Skin epidermis (tissue), 12 donors: ENCODE measurements around the gene ZNF236.
"Not testable (repeated sequence)": the region's sequence is repeated elsewhere in the genome, so short reads cannot be mapped to it uniquely, and the experiment has no call there.

Source experiments
- H3K27ac ChIP-seq, 21 experiments: fragments of 200-600 bp; sonication (generic) in 11 of 21; one replicate each; pipeline ENCODE4 v1.5.0; 2020; ENCODE audit warnings: mild to moderate bottlenecking in 3 of 21, inconsistent platforms in 2 of 21, moderate library complexity in 2 of 21
- H3K4me3 ChIP-seq, 7 experiments: fragments of 200-600 bp; sonication (generic) in 2 of 7; one replicate each; pipeline ENCODE4 v1.5.0; 2020; ENCODE audit warnings: inconsistent platforms in 2 of 7, mild to moderate bottlenecking in 2 of 7, moderate library complexity in 1 of 7

Gene ZNF236

DNA sequence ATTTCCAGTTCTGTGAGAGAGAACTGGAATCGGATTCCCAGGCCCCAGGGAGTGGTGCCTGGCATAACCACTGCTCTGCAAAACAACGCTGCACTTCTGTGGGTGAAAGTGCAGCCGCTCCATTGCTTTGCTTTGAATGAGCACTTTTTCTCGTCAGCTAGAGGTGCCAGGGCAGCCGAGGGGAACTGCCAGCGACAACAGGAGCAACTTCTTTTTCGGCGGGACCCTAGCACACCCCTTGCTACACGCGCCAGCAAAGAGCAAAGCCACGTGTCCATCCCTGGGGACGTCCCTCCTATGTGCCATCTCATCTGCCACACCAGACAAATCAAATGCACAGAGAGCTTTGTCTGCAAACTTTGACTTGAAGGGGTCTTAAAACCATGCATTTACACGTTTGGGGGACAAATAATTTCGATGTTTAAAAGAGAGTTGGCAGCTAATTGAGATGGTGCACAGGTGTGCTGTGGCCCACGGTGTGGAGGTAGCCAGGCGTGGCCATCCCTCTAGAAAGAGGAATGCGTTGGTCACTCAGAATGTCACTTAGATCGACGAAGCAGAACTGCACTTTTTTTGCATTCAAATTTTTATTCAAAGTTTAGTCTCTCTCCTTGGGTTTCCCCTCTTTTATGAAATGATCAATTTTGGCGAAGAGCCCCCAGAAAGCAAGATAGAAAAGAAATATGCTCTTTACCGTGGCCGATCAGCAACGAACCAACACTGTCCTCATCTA is 158.5 kb downstream of the ZNF236 start:
- peak overlapping the region in 1 of 21 experiments; percentile 17 for H3K27ac ChIP-seq
- H3K4me3 ChIP-seq: no peak overlapping the region

DNA sequence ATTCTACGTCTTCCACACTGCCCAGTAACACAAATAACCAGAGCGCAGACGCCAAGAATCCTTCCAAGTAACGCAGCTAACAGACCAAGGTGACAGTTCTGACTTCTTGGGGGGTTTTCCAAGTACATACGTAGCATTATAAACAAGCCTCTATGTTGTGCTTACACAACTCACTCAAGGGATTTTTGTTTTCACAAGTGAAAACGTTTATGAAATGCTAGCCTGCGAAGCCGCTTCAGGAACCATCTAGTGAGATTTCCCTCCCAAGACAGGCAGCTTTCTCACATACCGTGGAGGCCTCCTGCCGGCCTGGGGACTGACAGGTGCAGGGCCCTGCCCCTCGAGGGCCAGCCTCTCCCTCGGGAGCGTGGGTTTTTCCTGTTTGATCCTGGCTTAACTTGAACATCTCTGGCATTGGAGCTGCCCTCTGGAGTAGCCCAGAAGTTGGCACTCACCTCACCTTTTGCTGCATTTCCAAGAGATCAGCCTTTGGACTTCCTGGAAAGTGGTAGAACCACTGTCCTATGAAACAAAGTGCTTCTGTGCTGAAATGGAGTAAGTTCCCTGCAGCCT is 159.1 kb downstream of the ZNF236 start:
- H3K4me3 ChIP-seq: no peak overlapping the region
- H3K27ac ChIP-seq: peak overlapping the region in 1 of 21 experiments; percentile 17

DNA sequence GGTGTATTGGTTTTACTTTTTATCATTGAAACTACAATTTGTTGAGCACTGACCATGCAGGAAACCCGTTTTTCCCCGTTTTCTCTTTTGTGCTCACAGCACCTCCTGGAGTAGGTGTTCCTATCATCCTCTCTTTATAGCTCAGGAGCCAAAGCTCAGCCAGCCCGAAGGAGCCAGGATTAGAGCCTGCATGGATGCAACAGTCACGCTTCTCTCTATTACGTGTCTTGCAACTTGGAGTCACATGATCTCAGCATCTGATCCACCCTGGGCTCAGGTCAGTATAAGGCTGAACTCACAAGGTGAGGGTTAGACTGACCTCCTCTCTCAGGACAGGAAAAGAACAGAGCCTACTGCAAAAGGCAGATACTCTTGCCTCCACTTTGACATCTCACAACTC is 159.7 kb downstream of the ZNF236 start:
- Histone ChIP-seq H3K27ac (no peak overlapping the region), H3K4me3 (no peak overlapping the region)

GRCh38 chr18:76982841-76983583 is 160.7 kb downstream of the ZNF236 start:
- Histone ChIP-seq H3K4me3 (no peak overlapping the region), H3K27ac (no peak overlapping the region)

GRCh38 chr18:76983613-76984051 is 161.3 kb downstream of the ZNF236 start:
- Histone ChIP-seq H3K4me3 (no peak overlapping the region), H3K27ac (no peak overlapping the region)

GRCh38 chr18:76984193-76985155 is 162.1 kb downstream of the ZNF236 start:
- H3K27ac ChIP-seq: no peak overlapping the region
- H3K4me3 ChIP-seq: no peak overlapping the region

DNA sequence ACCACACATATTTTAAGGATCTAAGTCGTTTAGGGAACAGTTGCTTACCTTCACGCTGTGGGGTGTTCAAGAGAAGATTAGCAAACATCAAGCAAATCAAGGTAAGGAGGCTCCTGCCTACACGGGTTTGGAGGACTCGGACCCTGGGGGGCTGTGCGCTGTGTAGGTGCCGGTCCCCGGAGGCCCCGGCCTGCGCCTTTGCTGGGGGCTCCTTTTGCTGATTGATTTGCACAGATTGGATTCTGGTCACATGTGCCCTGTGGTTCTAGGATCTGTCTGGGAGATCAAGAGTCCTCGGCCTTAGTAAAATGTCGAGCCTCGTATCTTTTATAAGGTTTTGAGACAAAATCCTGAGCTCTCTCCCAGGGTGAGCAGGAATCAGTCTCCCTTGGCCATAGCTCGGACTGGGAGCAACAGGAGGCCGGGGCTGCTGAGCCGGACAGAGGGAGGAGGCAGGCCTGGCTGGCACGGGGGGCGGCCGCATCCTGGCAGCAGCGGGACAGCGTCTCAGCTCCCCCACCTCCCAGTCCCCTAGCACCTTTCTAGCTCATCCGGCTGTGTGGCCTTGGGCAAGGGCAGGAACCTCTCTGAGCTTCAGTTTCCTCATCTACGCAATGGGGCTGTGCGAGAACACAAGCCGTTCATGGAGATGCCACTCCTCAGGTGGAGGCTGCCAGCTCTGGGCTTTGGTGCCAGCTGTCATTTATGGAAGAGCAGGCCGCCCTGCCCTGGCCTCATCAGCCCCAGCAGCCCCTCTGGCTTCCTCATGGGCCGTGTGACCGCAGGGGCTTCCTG is 163.0 kb downstream of the ZNF236 start:
- no peak overlapping the region for H3K27ac ChIP-seq
- H3K4me3 ChIP-seq: no peak overlapping the region

DNA sequence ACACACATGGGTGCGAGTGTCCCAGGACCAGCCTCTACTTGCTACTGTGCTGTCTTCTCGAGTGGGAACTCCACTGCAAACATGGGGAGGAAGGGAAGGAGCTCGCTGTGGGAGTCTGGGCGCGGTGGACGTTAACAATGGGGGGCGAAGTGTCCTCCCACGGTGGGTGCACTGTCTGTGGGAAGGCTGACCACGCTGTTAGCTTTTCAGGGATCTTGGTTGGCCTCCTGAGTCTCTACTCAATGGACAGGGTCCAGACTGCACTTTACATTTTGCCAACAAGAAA is 163.5 kb downstream of the ZNF236 start:
- H3K27ac ChIP-seq: no peak overlapping the region
- no peak overlapping the region for H3K4me3 ChIP-seq

DNA sequence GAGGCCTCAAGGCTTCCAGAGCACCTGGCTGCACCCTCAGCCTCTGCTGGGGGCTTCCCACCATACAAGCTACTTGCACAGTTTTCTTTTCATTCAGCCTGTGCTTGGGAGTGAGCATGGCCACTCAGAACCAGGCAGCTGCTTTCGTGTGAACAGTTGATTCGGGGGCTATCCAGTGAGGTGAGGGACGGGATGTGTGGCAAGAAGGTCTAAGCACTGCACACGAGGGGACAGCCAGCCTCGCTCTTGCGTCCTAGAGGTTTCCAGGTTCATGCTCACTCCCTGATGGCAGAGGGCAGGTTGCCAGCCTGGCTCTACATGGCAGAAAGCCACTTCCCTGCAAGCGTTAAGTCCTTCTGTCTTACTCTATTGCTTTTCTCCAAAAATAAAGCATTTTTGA is 164.0 kb downstream of the ZNF236 start:
- H3K27ac ChIP-seq: no peak overlapping the region

GRCh38 chr18:76988031-76988826 is 165.9 kb downstream of the ZNF236 start:
- Histone ChIP-seq H3K27ac (peak overlapping the region in 8 of 21 experiments; percentile 12 to 70 (median 44)), H3K4me3 (no peak overlapping the region)

More for the DNA sequence above, 164.0 kb downstream of the ZNF236 start:
- H3K4me3 ChIP-seq: no peak overlapping the region

- Histone ChIP-seq H3K27ac (peak overlapping the region in 5 of 21 experiments; percentile 31 to 70 (median 59)), H3K4me3 (no peak overlapping the region)
These were observed 166.7 kb downstream of the ZNF236 start for GRCh38 chr18:76988827-76989646.

GRCh38 chr18:76989647-76990190 is 167.4 kb downstream of the ZNF236 start:
- Histone ChIP-seq H3K27ac (no peak overlapping the region), H3K4me3 (no peak overlapping the region)

GRCh38 chr18:76990343-76991020 is 168.1 kb downstream of the ZNF236 start:
- not testable (repeated sequence) for H3K4me3 ChIP-seq, H3K27ac ChIP-seq

DNA sequence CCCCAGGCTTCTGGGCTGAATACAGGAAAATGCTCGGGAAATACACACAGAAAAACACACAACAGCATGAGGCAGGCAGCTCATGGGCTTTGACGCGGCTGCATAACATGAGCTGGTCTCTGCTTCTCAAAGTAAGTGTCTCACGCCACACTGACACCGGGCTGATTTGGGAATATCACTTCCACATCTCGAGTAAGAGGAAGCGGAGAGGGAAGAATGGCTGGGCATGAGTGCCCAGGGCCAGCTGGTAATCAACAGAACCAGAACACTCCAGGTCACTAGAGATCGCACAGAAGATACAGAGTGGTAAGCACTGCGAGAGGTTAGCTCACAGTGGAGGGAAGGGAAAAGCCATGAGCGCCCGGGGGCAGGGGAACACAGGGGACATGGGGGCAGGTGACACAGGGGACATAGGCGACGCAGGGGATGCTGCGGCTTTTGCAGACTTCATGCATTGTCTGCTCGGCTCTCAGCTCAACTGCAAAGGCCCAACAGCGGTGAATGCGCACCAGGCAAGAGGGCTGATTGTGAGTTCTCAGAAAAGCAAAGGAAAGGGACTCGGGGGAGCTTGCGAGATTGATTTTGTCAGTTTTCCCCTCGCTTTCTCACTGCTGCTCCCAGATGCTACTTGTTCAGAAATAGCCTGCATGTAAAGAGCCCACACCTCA is 168.8 kb downstream of the ZNF236 start:
- no peak overlapping the region for H3K4me3 ChIP-seq

DNA sequence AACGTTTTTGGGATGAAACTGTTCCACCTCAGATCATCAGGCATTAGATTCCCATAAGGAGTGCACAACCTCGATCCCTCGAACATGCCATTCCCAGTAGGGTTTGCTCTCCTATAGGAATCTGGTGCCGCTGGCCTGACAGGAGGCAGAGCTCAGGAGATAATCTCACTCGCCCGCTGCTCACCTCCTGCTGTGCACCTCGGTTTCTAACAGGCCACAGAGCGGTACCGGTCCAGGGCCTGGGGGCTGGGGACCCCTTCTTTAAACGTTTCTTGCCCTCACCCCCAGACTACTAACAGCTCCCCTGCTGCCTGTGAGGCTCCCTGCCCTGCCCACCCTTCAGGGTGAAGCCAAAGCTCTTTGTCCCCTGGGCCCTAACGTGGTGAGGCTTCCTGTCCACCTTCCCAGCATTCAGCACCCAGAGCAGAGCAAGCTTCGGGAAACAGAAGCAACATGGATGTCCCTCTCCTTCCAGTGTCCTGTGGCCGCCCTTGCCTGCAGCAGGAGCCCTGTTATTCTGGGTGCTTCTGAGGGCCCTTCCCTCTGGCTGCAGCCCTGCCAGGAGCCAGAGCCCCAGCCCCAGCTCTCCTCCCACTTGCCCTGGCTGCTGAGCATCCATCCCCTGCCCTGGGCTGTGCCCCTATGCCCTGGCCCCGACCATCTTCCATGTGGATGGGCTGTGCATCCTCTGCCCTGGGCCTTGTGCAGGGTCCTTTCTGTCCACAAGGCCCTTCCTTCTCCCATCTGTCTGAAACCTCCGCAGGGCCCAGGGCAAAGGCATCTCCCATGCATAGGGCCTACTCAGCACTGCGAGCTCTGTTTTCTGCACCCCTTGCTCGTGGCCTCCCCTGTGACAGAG is 170.1 kb downstream of the ZNF236 start:
- Histone ChIP-seq H3K27ac (no peak overlapping the region), H3K4me3 (no peak overlapping the region)

More for the DNA sequence above, 168.8 kb downstream of the ZNF236 start:
- no peak overlapping the region for H3K27ac ChIP-seq
